Left lobe of liver (tissue), 2 donors: ENCODE results near the gene CACNA1C. TPM values are rescaled to one million over a fixed set of nuclear protein-coding genes. Genes with fewer than 3 reads are reported as not detected.

Source experiments
- ATAC-seq: fragments of 200-7000 bp; cut with Tn5 transposase; one replicate; pipeline ENCODE4 v1.9.1; 2020; ENCODE audit warnings: mild to moderate bottlenecking, moderate library complexity
- DNase-seq: peaks from one replicate; pipeline ENCODE4 v3.0.0-alpha.2; 2020; ENCODE audit warnings: low spot score
- total RNA-seq: library from RNA; stranded (reverse); gene quantifications from one replicate; pipeline ENCODE4 v1.2.1, GENCODE V29; 2021
- donor health status: DM: no; HTN: no; CAD: no; lungs with moderate emphysema.
- donor health status: DM: no; HTN: yes; CAD: no.

CACNA1C gene
- total RNA-seq, 1 donor from 2014 or later = 0.83 TPM

- no peak for ATAC-seq
- DNase-seq = no peak
These were observed 138.9 kb downstream of the CACNA1C start for GRCh38 chr12:2191534-2192153.

GRCh38 chr12:2192231-2192630, 139.4 kb downstream of the CACNA1C start:
- ATAC-seq (no peak), DNase-seq (no peak)

- DNase-seq (no peak), ATAC-seq (no peak)
These were observed 141.3 kb downstream of the CACNA1C start for GRCh38 chr12:2194060-2194459.

- DNase-seq = no peak
- ATAC-seq = no peak
These were observed 141.8 kb downstream of the CACNA1C start for GRCh38 chr12:2194571-2194970.

- DNase-seq (no peak), ATAC-seq (no peak)
These were observed 142.3 kb downstream of the CACNA1C start for GRCh38 chr12:2195085-2195484.

- ATAC-seq = no peak
These were observed 145.3 kb downstream of the CACNA1C start for GRCh38 chr12:2198005-2198501.

GRCh38 chr12:2198542-2198941, 145.8 kb downstream of the CACNA1C start:
- no peak for ATAC-seq
- DNase-seq = no peak

More at GRCh38 chr12:2198005-2198501, 145.3 kb downstream of the CACNA1C start:
- no peak for DNase-seq

- ATAC-seq = no peak
- no peak for DNase-seq
These were observed 153.2 kb downstream of the CACNA1C start for GRCh38 chr12:2205996-2206395.

GRCh38 chr12:2208837-2209635, 156.2 kb downstream of the CACNA1C start:
- ATAC-seq (no peak), DNase-seq (no peak)

GRCh38 chr12:2211119-2211518, 158.3 kb downstream of the CACNA1C start:
- DNase-seq = no peak
- ATAC-seq = no peak

GRCh38 chr12:2212537-2212936, 159.8 kb downstream of the CACNA1C start:
- ATAC-seq = no peak
- DNase-seq = no peak

GRCh38 chr12:2212971-2213869, 160.4 kb downstream of the CACNA1C start:
- DNase-seq (no peak), ATAC-seq (no peak)

GRCh38 chr12:2214411-2214810, 161.6 kb downstream of the CACNA1C start:
- ATAC-seq = no peak
- DNase-seq = no peak

GRCh38 chr12:2215709-2216560, 163.1 kb downstream of the CACNA1C start:
- ATAC-seq (no peak), DNase-seq (no peak)

- no peak for ATAC-seq
These were observed 165.9 kb downstream of the CACNA1C start for GRCh38 chr12:2218706-2219105.

GRCh38 chr12:2221030-2221621, 168.3 kb downstream of the CACNA1C start:
- ATAC-seq (no peak), DNase-seq (no peak)

More at GRCh38 chr12:2218706-2219105, 165.9 kb downstream of the CACNA1C start:
- DNase-seq = no peak

GRCh38 chr12:2222691-2223090, 169.9 kb downstream of the CACNA1C start:
- no peak for ATAC-seq

GRCh38 chr12:2224961-2225360, 172.2 kb downstream of the CACNA1C start:
- no peak for ATAC-seq
- DNase-seq = no peak

More at GRCh38 chr12:2222691-2223090, 169.9 kb downstream of the CACNA1C start:
- no peak for DNase-seq

- no peak for DNase-seq
- ATAC-seq = no peak
These were observed 172.9 kb downstream of the CACNA1C start for GRCh38 chr12:2225696-2226095.

- DNase-seq (no peak), ATAC-seq (no peak)
These were observed 173.9 kb downstream of the CACNA1C start for GRCh38 chr12:2226641-2227040.
